HepG2 (cell line): ENCODE data around the gene CDC42EP1. TPM values are rescaled to one million over a fixed set of nuclear protein-coding genes. Genes with fewer than 3 reads are reported as not detected.

Experiments
- DMTF1 ChIP-seq: sonication (generic); formaldehyde crosslinking; IDR thresholded peaks from 2 replicates; pipeline ENCODE4 v1.4.0; 2020; ENCODE audit warnings: mild to moderate bottlenecking, missing genetic modification reagents
- GABPB1 ChIP-seq: IDR thresholded peaks from 2 replicates; pipeline ENCODE4 v1.6.1; 2016; ENCODE audit warnings: mild to moderate bottlenecking, missing genetic modification reagents, moderate library complexity, missing compliant biosample characterization
- GTF2F1 ChIP-seq: fragments of 150-350 bp; IDR thresholded peaks from 2 replicates; pipeline ENCODE4 v1.6.1; 2014; ENCODE audit warnings: low read length
- HMGXB4 ChIP-seq, 2 experiments: sonication (generic) in 1 of 2; formaldehyde crosslinking in 1 of 2; IDR thresholded peaks; 2 replicates each; pipeline versions ENCODE4 v1.4.0 to v1.6.1; 2018 to 2020; ENCODE audit warnings: missing genetic modification reagents in 2 of 2, borderline replicate concordance in 1 of 2, low read depth in 1 of 2, mild to moderate bottlenecking in 1 of 2, missing biosample characterization in 1 of 2
- IKZF1 ChIP-seq: fragments of 450-650 bp; IDR thresholded peaks from 2 replicates; pipeline ENCODE4 v1.7.1; 2016
- JUN ChIP-seq: sonication (generic); formaldehyde crosslinking; IDR thresholded peaks from 2 replicates; pipeline ENCODE4 v1.4.0; 2020; ENCODE audit warnings: mild to moderate bottlenecking, missing genetic modification reagents
- MAZ ChIP-seq, 2 experiments: sonication (generic) in 1 of 2; formaldehyde crosslinking in 1 of 2; IDR thresholded peaks; 2 replicates each; pipeline versions ENCODE4 v1.5.0 to v1.6.1; 2012 to 2020; ENCODE audit warnings: low read depth in 2 of 2, mild to moderate bottlenecking in 2 of 2, borderline replicate concordance in 1 of 2, improper control_type of control experiment in 1 of 2, low read length in 1 of 2, missing genetic modification reagents in 1 of 2, moderate library complexity in 1 of 2
- MIER3 ChIP-seq: IDR thresholded peaks from 2 replicates; pipeline ENCODE4 v1.6.1; 2016; ENCODE audit warnings: missing compliant biosample characterization, borderline replicate concordance
- PHB2 ChIP-seq: fragments of 450-650 bp; IDR thresholded peaks from 2 replicates; pipeline ENCODE4 v1.6.1; 2018; ENCODE audit not compliant: partially characterized antibody
- PHF5A ChIP-seq: IDR thresholded peaks from one replicate; pipeline ENCODE4 v1.6.1; 2018; ENCODE audit warnings: low read depth, missing genetic modification reagents; ENCODE audit not compliant: unreplicated experiment
- PPARG ChIP-seq: conservative IDR thresholded peaks from 2 replicates; pipeline ENCODE4 v1.6.1; 2016; ENCODE audit warnings: missing biosample characterization, missing genetic modification reagents
- ZNF496 ChIP-seq: sonication (generic); formaldehyde crosslinking; IDR thresholded peaks from 2 replicates; pipeline ENCODE4 v1.8.1; 2023; ENCODE audit warnings: mild to moderate bottlenecking, moderate library complexity, missing genetic modification reagents; ENCODE audit not compliant: insufficient replicate concordance
- ZNF598 ChIP-seq: sonication (generic); formaldehyde crosslinking; IDR thresholded peaks from 2 replicates; pipeline ENCODE4 v1.5.1; 2020; ENCODE audit warnings: mild to moderate bottlenecking, missing genetic modification reagents, borderline replicate concordance
- ZNF609 ChIP-seq: sonication (generic); formaldehyde crosslinking; IDR thresholded peaks from 2 replicates; pipeline ENCODE4 v1.4.0; 2020; ENCODE audit warnings: mild to moderate bottlenecking, missing genetic modification reagents, borderline replicate concordance
- ZNF614 ChIP-seq: IDR thresholded peaks from 2 replicates; pipeline ENCODE4 v1.6.1; 2018; ENCODE audit warnings: missing biosample characterization, missing genetic modification reagents, inconsistent platforms, borderline replicate concordance
- ZNF691 ChIP-seq: sonication (generic); formaldehyde crosslinking; IDR thresholded peaks from 2 replicates; pipeline ENCODE4 v1.4.0; 2020; ENCODE audit warnings: missing genetic modification reagents, low read depth, mild to moderate bottlenecking, borderline replicate concordance
- ZSCAN29 ChIP-seq: sonication (generic); formaldehyde crosslinking; conservative IDR thresholded peaks from 2 replicates; pipeline ENCODE4 v1.4.0; 2020; ENCODE audit warnings: mild to moderate bottlenecking, missing genetic modification reagents
- polyA plus RNA-seq, 8 experiments: library from polyadenylated mRNA; depleted of rRNA in 3 of 8; stranded (reverse) in 7 of 8; unstranded in 1 of 8; fragments of >200 nt; fragmentation: Illumina TruSeq in 4 of 8; extraction: Trizol in 4 of 8; gene quantifications; 2 replicates each; pipeline versions ENCODE4 v1.2.1 to v1.2.3, GENCODE V29; 2011 to 2016; ENCODE audit warnings: low read depth in 4 of 8, missing spikeins in 1 of 8, mixed read lengths in 1 of 8; ENCODE audit not compliant: insufficient read depth in 1 of 8
- total RNA-seq, 5 experiments: library from RNA; depleted of rRNA; stranded (reverse); fragments of >200 nt; fragmentation: Illumina TruSeq; extraction: Trizol; gene quantifications; 2 replicates each; pipeline ENCODE4 v1.2.3, GENCODE V29; 2016; ENCODE audit warnings: low read depth in 1 of 5

The CDC42EP1 gene
- total and polyA plus RNA-seq, 2 of the 13 experiments (the other 11 are each of a cell fraction or from before 2014, with no cell fraction given): 17.1 to 29.5 TPM

- TF ChIP-seq HMGXB4 (CRISPR knock-in tag; IDR thresholded peaks at IDR 0.05; ENCODE audit: borderline replicate concordance in 1 of 2, low read depth in 1 of 2): peak; percentile 39 to 91; a peak in 3 of 4 replicates
- no peak for TF ChIP-seq DMTF1
- TF ChIP-seq GTF2F1: no peak
- TF ChIP-seq MAZ (IDR thresholded peaks at IDR 0.05; ENCODE audit: borderline replicate concordance, low read depth, low read length): peak; percentile 84; the same call in 1 of the 2 replicates
- TF ChIP-seq MAZ (CRISPR knock-in tag; IDR thresholded peaks at IDR 0.05; ENCODE audit: low read depth): peak; percentile 100
- peak; percentile 41; the same call in 1 of the 2 replicates for TF ChIP-seq ZNF691 (CRISPR knock-in tag)
- TF ChIP-seq MIER3: peak; percentile 96; the same call in 1 of the 2 replicates
- 0 out of 2 replicates have a peak, but pooled peaks have one; percentile 13 for TF ChIP-seq ZNF598
- 0 out of 2 replicates have a peak, but pooled peaks have one; percentile 68 for TF ChIP-seq ZNF614 (CRISPR knock-in tag)
- TF ChIP-seq ZNF496 (CRISPR knock-in tag): no peak
- TF ChIP-seq PHF5A (CRISPR knock-in tag): peak; percentile 58
- TF ChIP-seq JUN (CRISPR knock-in tag): no peak; the same call in 1 of the 2 replicates
- no peak for TF ChIP-seq ZSCAN29 (CRISPR knock-in tag)
- TF ChIP-seq IKZF1: no peak
- TF ChIP-seq PPARG (CRISPR knock-in tag): peak; percentile 81
- TF ChIP-seq ZNF609 (CRISPR knock-in tag): peak; percentile 97
- TF ChIP-seq GABPB1 (CRISPR knock-in tag): peak; percentile 83
- no peak for TF ChIP-seq PHB2
Observed at GRCh38 chr22:37545703-37546436, 14.4 kb upstream of the CDC42EP1 start (continued).
